H1 (cell line): Measurements from ENCODE around the gene TAMALIN. TPM values are rescaled to one million over a fixed set of nuclear protein-coding genes. Genes with fewer than 3 reads are reported as not detected.

Experiments used
- CTCF ChIA-PET: fragments of 300-600 bp; sonication (Branson Sonifier 250); formaldehyde crosslinking; loops from one replicate; lab custom pipeline; 2021; ENCODE audit not compliant: partially characterized antibody; lab: Charles Lee
- POLR2A ChIA-PET: fragments of 300-600 bp; sonication (Branson Sonifier 250); formaldehyde crosslinking; loops from one replicate; lab custom pipeline; 2021; ENCODE audit warnings: inconsistent platforms; ENCODE audit not compliant: partially characterized antibody; lab: Charles Lee
- DNase-seq, 2 experiments: peaks; one replicate each; pipeline versions ENCODE4 v3.0.0 to v3.0.0-alpha.2; 2010 to 2022; ENCODE audit warnings: low spot score in 2 of 2, low read depth in 1 of 2, mixed read lengths in 1 of 2
- FAIRE-seq: peaks from 2 replicates; lab custom pipeline; 2011; peaks lifted over from hg19 to GRCh38; lab: Jason Lieb, UNC
- H2AFZ ChIP-seq: 2 replicates; pipeline ENCODE4 v1.8.1; 2012; ENCODE audit warnings: low read length, inconsistent platforms
- H2AK5ac ChIP-seq: 2 replicates; pipeline ENCODE4 v1.6.1; 2013; ENCODE audit warnings: low read depth, low read length
- H2BK120ac ChIP-seq: replicated peaks from 2 replicates; pipeline ENCODE3; 2013; ENCODE audit warnings: low read depth, low read length, inconsistent platforms
- H2BK12ac ChIP-seq: 2 replicates; pipeline ENCODE4 v1.6.1; 2013; ENCODE audit warnings: low read depth, low read length
- H2BK15ac ChIP-seq: 2 replicates; pipeline ENCODE4 v1.6.1; 2013; ENCODE audit warnings: low read length
- H2BK20ac ChIP-seq: 2 replicates; pipeline ENCODE4 v1.6.1; 2013; ENCODE audit warnings: low read length
- H2BK5ac ChIP-seq: 2 replicates; pipeline ENCODE4 v1.6.1; 2013; ENCODE audit warnings: low read depth, low read length
- H3K14ac ChIP-seq: 2 replicates; pipeline ENCODE4 v1.6.1; 2013; ENCODE audit warnings: inconsistent platforms; ENCODE audit not compliant: insufficient read length
- H3K18ac ChIP-seq: 2 replicates; pipeline ENCODE4 v1.6.1; 2013; ENCODE audit warnings: low read length; ENCODE audit errors: extremely low read depth
- H3K23ac ChIP-seq: 2 replicates; pipeline ENCODE4 v1.6.1; 2013; ENCODE audit warnings: inconsistent platforms; ENCODE audit not compliant: insufficient read length
- H3K23me2 ChIP-seq: 2 replicates; pipeline ENCODE4 v1.6.1; 2013; ENCODE audit warnings: low read depth, low read length
- H3K27ac ChIP-seq: 2 replicates; pipeline ENCODE4 v1.6.1; 2011; ENCODE audit warnings: low read depth, low read length, inconsistent platforms
- H3K27me3 ChIP-seq, 4 experiments: replicated peaks in 1 of 4; 1 replicate in 1 of 4; 2 replicates in 3 of 4; pipeline versions ENCODE4 v1.6.1 to v1.8.1; 2011 to 2013; ENCODE audit warnings: low read length in 3 of 4, mild to moderate bottlenecking in 3 of 4, inconsistent platforms in 2 of 4, mixed read lengths in 2 of 4, moderate library complexity in 1 of 4; ENCODE audit not compliant: control insufficient read depth in 3 of 4, insufficient read depth in 3 of 4; ENCODE audit errors: extremely low read depth in 1 of 4
- H3K36me3 ChIP-seq, 4 experiments: 2 replicates each; pipeline versions ENCODE4 v1.6.1 to v1.8.1; 2011 to 2013; ENCODE audit warnings: mild to moderate bottlenecking in 4 of 4, low read length in 3 of 4, moderate library complexity in 2 of 4, control low read depth in 1 of 4, inconsistent platforms in 1 of 4; ENCODE audit not compliant: insufficient read depth in 4 of 4, control insufficient read depth in 2 of 4
- H3K4ac ChIP-seq: replicated peaks from 2 replicates; pipeline ENCODE3; 2013; ENCODE audit warnings: low read length, low read depth, mixed read lengths, inconsistent platforms; ENCODE audit not compliant: insufficient read length
- H3K4me1 ChIP-seq, 4 experiments: replicated peaks in 1 of 4; 1 replicate in 1 of 4; 2 replicates in 3 of 4; pipeline versions ENCODE4 v1.6.1 to v1.8.1; 2011 to 2013; ENCODE audit warnings: low read length in 3 of 4, inconsistent platforms in 2 of 4, mixed read lengths in 1 of 4; ENCODE audit not compliant: insufficient read depth in 4 of 4, control insufficient read depth in 3 of 4
- H3K4me2 ChIP-seq, 2 experiments: 2 replicates each; pipeline versions ENCODE4 v1.6.1 to v1.8.1; 2011 to 2013; ENCODE audit warnings: low read depth in 2 of 2, low read length in 2 of 2, control low read depth in 1 of 2, inconsistent platforms in 1 of 2, mild to moderate bottlenecking in 1 of 2; ENCODE audit not compliant: insufficient read depth in 1 of 2
- H3K4me3 ChIP-seq, 4 experiments: fragments of 200-600, 300-600 bp in 1 of 4; sonication (generic), shearing (Covaris generic), sonication (Bioruptor Twin) in 1 of 4; 2 replicates each; pipeline versions ENCODE4 v1.5.1 to v1.8.1; 2011 to 2016; ENCODE audit warnings: low read length in 4 of 4, low read depth in 3 of 4, control low read depth in 2 of 4, inconsistent platforms in 2 of 4, mild to moderate bottlenecking in 2 of 4, mixed read lengths in 1 of 4, moderate library complexity in 1 of 4; ENCODE audit not compliant: insufficient read depth in 2 of 4; ENCODE audit errors: extremely low read depth in 1 of 4
- H3K56ac ChIP-seq: replicated peaks from 2 replicates; pipeline ENCODE3; 2013; ENCODE audit warnings: low read depth, mild to moderate bottlenecking, mixed read lengths, low read length, inconsistent platforms; ENCODE audit not compliant: insufficient read length
- H3K79me1 ChIP-seq: 2 replicates; pipeline ENCODE4 v1.6.1; 2013; ENCODE audit warnings: low read depth, low read length, control low read depth
- H3K79me2 ChIP-seq, 2 experiments: 2 replicates each; pipeline versions ENCODE4 v1.6.1 to v1.8.1; 2012 to 2013; ENCODE audit warnings: low read length in 2 of 2, mild to moderate bottlenecking in 2 of 2, inconsistent platforms in 1 of 2; ENCODE audit not compliant: insufficient read depth in 2 of 2, control insufficient read depth in 1 of 2
- H3K9ac ChIP-seq, 4 experiments: replicated peaks in 1 of 4; 1 replicate in 1 of 4; 2 replicates in 3 of 4; pipeline versions ENCODE4 v1.6.1 to v1.8.1; 2011 to 2013; ENCODE audit warnings: low read depth in 3 of 4, low read length in 3 of 4, control low read depth in 2 of 4, mild to moderate bottlenecking in 2 of 4, moderate library complexity in 2 of 4, inconsistent platforms in 1 of 4; ENCODE audit errors: extremely low read depth in 1 of 4
- H3K9me3 ChIP-seq, 2 experiments: 2 replicates each; pipeline versions ENCODE4 v1.6.1 to v1.8.1; 2012 to 2013; ENCODE audit warnings: mild to moderate bottlenecking in 2 of 2, moderate library complexity in 2 of 2, control low read depth in 1 of 2, inconsistent platforms in 1 of 2, low read depth in 1 of 2, low read length in 1 of 2, mixed read lengths in 1 of 2; ENCODE audit not compliant: insufficient read depth in 2 of 2
- H4K20me1 ChIP-seq, 2 experiments: replicated peaks in 1 of 2; 2 replicates each; pipeline versions ENCODE3 to v1.8.1; 2011 to 2013; ENCODE audit warnings: inconsistent platforms in 2 of 2, low read length in 2 of 2, mild to moderate bottlenecking in 1 of 2; ENCODE audit not compliant: insufficient read depth in 2 of 2, control insufficient read depth in 1 of 2
- H4K5ac ChIP-seq: 2 replicates; pipeline ENCODE4 v1.6.1; 2013; ENCODE audit warnings: low read length, low read depth, mixed read lengths, inconsistent platforms; ENCODE audit not compliant: insufficient read length
- H4K8ac ChIP-seq: 2 replicates; pipeline ENCODE4 v1.8.0; 2013; ENCODE audit warnings: mild to moderate bottlenecking, moderate library complexity, low read length, inconsistent platforms; ENCODE audit not compliant: insufficient read depth; ENCODE audit errors: extremely low read depth
- H4K91ac ChIP-seq: replicated peaks from 2 replicates; pipeline ENCODE3; 2013; ENCODE audit warnings: low read length, mixed read lengths, inconsistent platforms; ENCODE audit not compliant: insufficient read length
- KDM4A ChIP-seq: IDR thresholded peaks from one replicate; pipeline ENCODE4 v1.7.1; 2012; ENCODE audit warnings: low read depth, mild to moderate bottlenecking, moderate library complexity, low read length, inconsistent platforms; ENCODE audit not compliant: severe bottlenecking
- SIX5 ChIP-seq: IDR thresholded peaks from 2 replicates; pipeline ENCODE4 v1.6.1; 2011; ENCODE audit warnings: mild to moderate bottlenecking, low read depth, low read length
- WGBS, 2 experiments: shearing (Covaris generic) in 1 of 2; methylation state at CpG; one replicate each; pipeline versions ENCODE4 v1.1.6 to v1.1.7; 2013 to 2015; ENCODE audit warnings: low lambda C conversion rate in 2 of 2, mixed read lengths in 2 of 2, inconsistent platforms in 1 of 2, low coverage in 1 of 2, missing lambda C conversion rate in 1 of 2; ENCODE audit not compliant: insufficient replicate concordance in 2 of 2, insufficient coverage in 1 of 2, insufficient read length in 1 of 2; ENCODE audit errors: extremely low coverage in 1 of 2, missing lambda C conversion rate in 1 of 2; 5-methylcytosine and 5-hydroxymethylcytosine counted together
- polyA plus RNA-seq, 7 experiments: library from polyadenylated mRNA; depleted of rRNA in 3 of 7; stranded (reverse) in 5 of 7; unstranded in 2 of 7; fragments of >200 nt in 5 of 7; fragments of 200-250 nt in 2 of 7; gene quantifications; 1 replicate in 5 of 7; 2 replicates in 1 of 7; 4 replicates in 1 of 7; pipeline versions ENCODE4 v1.2.1 to v1.2.3, GENCODE V29; 2011 to 2013; ENCODE audit warnings: missing spikeins in 2 of 7, mixed read lengths in 2 of 7
- total RNA-seq: library from RNA; stranded (reverse); fragmentation: NEBNext Ultra II Directional; extraction: Animal tissue kit (Norgen Biotek cat#: 25700); gene quantifications from 2 replicates; pipeline ENCODE4 v1.2.1, GENCODE V29; 2021

Gene TAMALIN
- total and polyA plus RNA-seq, 2 of the 8 experiments (the other 6 are each of a cell fraction or from before 2014, with no cell fraction given), result 2.6 to 4.9 TPM

DNA sequence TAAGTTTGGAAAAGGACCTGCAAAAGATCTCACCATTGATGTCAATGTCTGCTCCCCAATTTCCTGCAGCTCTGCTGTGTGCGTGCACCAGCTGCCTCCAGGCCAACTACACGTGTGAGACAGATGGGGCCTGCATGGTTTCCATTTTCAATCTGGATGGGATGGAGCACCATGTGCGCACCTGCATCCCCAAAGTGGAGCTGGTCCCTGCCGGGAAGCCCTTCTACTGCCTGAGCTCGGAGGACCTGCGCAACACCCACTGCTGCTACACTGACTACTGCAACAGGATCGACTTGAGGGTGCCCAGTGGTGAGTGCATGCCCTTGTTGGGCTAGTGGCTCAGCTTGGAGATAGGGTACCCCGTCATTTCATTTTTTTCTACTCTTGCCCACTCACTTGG, 31.6 kb upstream of the TAMALIN start:
- H3K36me3 ChIP-seq, result peaks cover 2 to 17% (median 9%) of the 10 kb centered on the region in 4 experiments; a peak in 7 of 8 replicates
- H2AFZ ChIP-seq, result no peak overlapping the region
- H4K20me1 ChIP-seq, result peaks cover 6 to 16% of the 10 kb centered on the region in 2 experiments
- no peak overlapping the region for H4K91ac ChIP-seq
- peaks cover 3 to 10% (median 6%) of the 10 kb centered on the region in 4 experiments; a peak in 5 of 7 replicates for H3K4me1 ChIP-seq
- no peak overlapping the region for H2BK5ac ChIP-seq
- H2AK5ac ChIP-seq, result no peak overlapping the region
- H3K56ac ChIP-seq, result no peak overlapping the region
- H3K18ac ChIP-seq, result no peak overlapping the region
- no peak overlapping the region for H3K14ac ChIP-seq
- H3K9ac ChIP-seq, result no peak overlapping the region; a peak in 1 of 7 replicates
- H2BK12ac ChIP-seq, result no peak overlapping the region
- H3K4ac ChIP-seq, result no peak overlapping the region
- POLR2A ChIA-PET, result interaction anchor here (0.7 to 1.4 kb wide), 3 partner anchors 9 to 23 kb away, joined by 3 to 4 read pairs (median 3); no protein-coding TSS in a partner anchor
- no peaks in the 10 kb centered on the region for H3K9me3 ChIP-seq
- no peak overlapping the region for H2BK120ac ChIP-seq
- H2BK15ac ChIP-seq, result no peak overlapping the region
- H2BK20ac ChIP-seq, result no peak overlapping the region
- no peak overlapping the region for H3K4me2 ChIP-seq
- H3K23ac ChIP-seq, result no peak overlapping the region
- TF ChIP-seq KDM4A, result no peak
- TF ChIP-seq SIX5, result no peak
- peaks cover 4% of the 10 kb centered on the region; the same call in 1 of the 2 replicates for H3K79me1 ChIP-seq
- H3K79me2 ChIP-seq, result peaks cover 0 to 11% of the 10 kb centered on the region in 2 experiments; a peak in 1 of 4 replicates
- no peaks in the 10 kb centered on the region for H3K23me2 ChIP-seq
- H3K27ac ChIP-seq, result no peak overlapping the region
- WGBS, 2 experiments, result 91% methylated on average over 8 of the region's 8 CpGs; no CpG with 5 or more reads in 1 of the 2 experiments
- no peak for DNase-seq
- H4K5ac ChIP-seq, result no peak overlapping the region
- H4K8ac ChIP-seq, result no peak overlapping the region
- H3K27me3 ChIP-seq, result no peaks in the 10 kb centered on the region
- no peak for FAIRE-seq
- H3K4me3 ChIP-seq, result no peak overlapping the region
- CTCF ChIA-PET, result interaction anchor here (0.6 to 4.0 kb wide), 16 partner anchors 13 to 108 kb away, joined by 3 to 18 read pairs (median 4); no protein-coding TSS in a partner anchor
